ENCODE data around the gene ANO9.
A peak's percentile ranks its signal among the peaks of the same experiment; 100 is the strongest.

Gene ANO9

GRCh38 chr11:452916-453527, 11.2 kb upstream of the ANO9 start:
- H3K4me1 ChIP-seq (ENCODE audit: control insufficient read depth, insufficient read depth, low read length, poor library complexity, severe bottlenecking), result peaks cover 47% of the 10 kb centered on the region

DNA sequence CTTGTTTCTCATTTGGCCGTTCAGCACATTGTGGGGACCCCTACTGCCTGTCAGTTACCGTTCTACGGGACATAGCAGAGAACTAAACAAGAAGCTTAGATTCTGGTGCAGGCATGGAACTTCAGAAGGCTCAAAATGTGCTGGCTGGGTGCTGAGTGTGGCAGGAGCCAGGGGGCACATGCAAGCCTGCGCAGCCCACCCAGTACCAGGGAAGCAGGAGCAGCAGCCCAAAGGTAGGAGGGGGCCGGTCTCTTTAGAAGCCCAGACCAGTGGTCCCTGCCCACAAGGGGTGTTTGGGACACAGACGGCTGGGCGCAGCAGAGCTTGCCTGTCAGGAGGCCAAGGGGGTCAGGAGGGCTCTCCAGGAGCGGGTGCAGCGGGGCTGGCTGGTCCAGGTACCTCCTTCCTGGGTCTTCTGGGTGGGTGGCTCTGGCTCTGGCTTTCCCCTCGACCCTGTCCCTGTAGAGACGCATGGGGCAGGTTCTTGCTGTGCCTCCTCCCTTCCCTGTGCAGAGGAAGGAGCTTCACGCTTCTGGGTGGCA, 10.5 kb upstream of the ANO9 start:
- Histone ChIP-seq H3K27me3 (replicated peaks; ENCODE audit: control insufficient read depth, insufficient read depth, low read length, poor library complexity, severe bottlenecking) (no peaks in the 10 kb centered on the region), H3K9me3 (ENCODE audit: control insufficient read depth, low read length) (no peaks in the 10 kb centered on the region), H3K4me1 (ENCODE audit: control insufficient read depth, insufficient read depth, low read length, poor library complexity, severe bottlenecking) (peaks cover 41% of the 10 kb centered on the region), H3K4me3 (ENCODE audit: insufficient read depth, low read depth, low read length, poor library complexity, severe bottlenecking) (no peak overlapping the region), H3K36me3 (ENCODE audit: control insufficient read depth, insufficient read depth, low read length) (peaks cover 11% of the 10 kb centered on the region), H3K27ac (ENCODE audit: insufficient read depth, low read length, poor library complexity, severe bottlenecking) (no peak overlapping the region)
- DNase-seq, result no peak

More at GRCh38 chr11:452916-453527, 11.2 kb upstream of the ANO9 start:
- DNase-seq, result no peak
- H3K36me3 ChIP-seq (ENCODE audit: control insufficient read depth, insufficient read depth, low read length), result peaks cover 11% of the 10 kb centered on the region
- H3K4me3 ChIP-seq (ENCODE audit: insufficient read depth, low read depth, low read length, poor library complexity, severe bottlenecking), result no peak overlapping the region
- H3K27ac ChIP-seq (ENCODE audit: insufficient read depth, low read length, poor library complexity, severe bottlenecking), result no peak overlapping the region
- no peaks in the 10 kb centered on the region for H3K27me3 ChIP-seq (replicated peaks; ENCODE audit: control insufficient read depth, insufficient read depth, low read length, poor library complexity, severe bottlenecking)
- H3K9me3 ChIP-seq (ENCODE audit: control insufficient read depth, low read length), result no peaks in the 10 kb centered on the region

GRCh38 chr11:451738-452137, 9.9 kb upstream of the ANO9 start:
- no peaks in the 10 kb centered on the region for H3K9me3 ChIP-seq (ENCODE audit: control insufficient read depth, low read length)
- peak overlapping the region; percentile 87 for H3K27ac ChIP-seq (ENCODE audit: insufficient read depth, low read length, poor library complexity, severe bottlenecking)
- H3K4me3 ChIP-seq (ENCODE audit: insufficient read depth, low read depth, low read length, poor library complexity, severe bottlenecking), result no peak overlapping the region

GRCh38 chr11:450809-451451, 9.1 kb upstream of the ANO9 start:
- peak; percentile 68 to 73 (median 70) for DNase-seq
- Histone ChIP-seq H3K4me1 (ENCODE audit: control insufficient read depth, insufficient read depth, low read length, poor library complexity, severe bottlenecking) (peaks cover 29% of the 10 kb centered on the region), H3K4me3 (ENCODE audit: insufficient read depth, low read depth, low read length, poor library complexity, severe bottlenecking) (peak overlapping the region; percentile 91), H3K9me3 (ENCODE audit: control insufficient read depth, low read length) (no peaks in the 10 kb centered on the region), H3K27ac (ENCODE audit: insufficient read depth, low read length, poor library complexity, severe bottlenecking) (peak overlapping the region; percentile 87), H3K36me3 (ENCODE audit: control insufficient read depth, insufficient read depth, low read length) (peaks cover 11% of the 10 kb centered on the region), H3K27me3 (replicated peaks; ENCODE audit: control insufficient read depth, insufficient read depth, low read length, poor library complexity, severe bottlenecking) (no peaks in the 10 kb centered on the region)

More at GRCh38 chr11:451738-452137, 9.9 kb upstream of the ANO9 start:
- DNase-seq, result no peak
- H3K36me3 ChIP-seq (ENCODE audit: control insufficient read depth, insufficient read depth, low read length), result peaks cover 11% of the 10 kb centered on the region
- no peaks in the 10 kb centered on the region for H3K27me3 ChIP-seq (replicated peaks; ENCODE audit: control insufficient read depth, insufficient read depth, low read length, poor library complexity, severe bottlenecking)
- H3K4me1 ChIP-seq (ENCODE audit: control insufficient read depth, insufficient read depth, low read length, poor library complexity, severe bottlenecking), result peaks cover 37% of the 10 kb centered on the region

- no peaks in the 10 kb centered on the region for H3K27me3 ChIP-seq (replicated peaks; ENCODE audit: control insufficient read depth, insufficient read depth, low read length, poor library complexity, severe bottlenecking)
- H3K4me1 ChIP-seq (ENCODE audit: control insufficient read depth, insufficient read depth, low read length, poor library complexity, severe bottlenecking), result peaks cover 24% of the 10 kb centered on the region
- no peaks in the 10 kb centered on the region for H3K9me3 ChIP-seq (ENCODE audit: control insufficient read depth, low read length)
- H3K36me3 ChIP-seq (ENCODE audit: control insufficient read depth, insufficient read depth, low read length), result peaks cover 11% of the 10 kb centered on the region
- peak within 1 kb of the TSS; percentile 87 for H3K27ac ChIP-seq (ENCODE audit: insufficient read depth, low read length, poor library complexity, severe bottlenecking)
- H3K4me3 ChIP-seq (ENCODE audit: insufficient read depth, low read depth, low read length, poor library complexity, severe bottlenecking), result peak within 1 kb of the TSS; percentile 91
- DNase-seq, result peak; percentile 87 to 92 (median 89)
Measured at GRCh38 chr11:449889-450808, 8.3 kb upstream of the ANO9 start, which contains the start of gene PTDSS2. Gene PTDSS2, plus strand, starts transcription at chr11:450279. Its CDS starts 177 bp downstream, at chr11:450456.

GRCh38 chr11:447923-448731, 6.3 kb upstream of the ANO9 start:
- Histone ChIP-seq H3K27ac (ENCODE audit: insufficient read depth, low read length, poor library complexity, severe bottlenecking) (peak overlapping the region; percentile 86), H3K9me3 (ENCODE audit: control insufficient read depth, low read length) (no peaks in the 10 kb centered on the region), H3K4me1 (ENCODE audit: control insufficient read depth, insufficient read depth, low read length, poor library complexity, severe bottlenecking) (peaks cover 24% of the 10 kb centered on the region), H3K4me3 (ENCODE audit: insufficient read depth, low read depth, low read length, poor library complexity, severe bottlenecking) (peak overlapping the region; percentile 53), H3K36me3 (ENCODE audit: control insufficient read depth, insufficient read depth, low read length) (peaks cover 3% of the 10 kb centered on the region), H3K27me3 (replicated peaks; ENCODE audit: control insufficient read depth, insufficient read depth, low read length, poor library complexity, severe bottlenecking) (no peaks in the 10 kb centered on the region)
- peak; percentile 88 to 91 (median 91) for DNase-seq

DNA sequence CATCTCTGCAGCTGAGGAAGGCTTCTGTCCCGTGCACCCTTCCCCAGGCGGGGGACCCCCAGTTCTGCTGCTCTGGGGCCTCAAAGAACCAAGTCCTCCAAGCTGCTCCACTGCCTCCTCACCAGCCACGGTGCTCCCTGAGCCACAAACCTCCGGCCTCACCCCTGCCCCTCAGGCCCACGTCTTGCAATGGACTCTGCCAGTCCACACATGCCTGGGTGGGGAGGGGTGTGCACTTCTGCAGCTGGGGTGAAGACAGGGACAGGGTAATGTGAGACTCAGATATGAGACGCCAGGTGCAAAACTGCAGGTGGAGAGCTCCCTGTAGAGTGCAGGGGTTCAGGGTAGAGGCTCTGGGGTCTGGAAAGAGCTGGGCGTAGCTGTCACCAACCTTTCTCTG, 5.1 kb upstream of the ANO9 start:
- no peaks in the 10 kb centered on the region for H3K27me3 ChIP-seq (replicated peaks; ENCODE audit: control insufficient read depth, insufficient read depth, low read length, poor library complexity, severe bottlenecking)
- H3K4me1 ChIP-seq (ENCODE audit: control insufficient read depth, insufficient read depth, low read length, poor library complexity, severe bottlenecking), result peaks cover 26% of the 10 kb centered on the region
- H3K4me3 ChIP-seq (ENCODE audit: insufficient read depth, low read depth, low read length, poor library complexity, severe bottlenecking), result no peak overlapping the region
- H3K9me3 ChIP-seq (ENCODE audit: control insufficient read depth, low read length), result no peaks in the 10 kb centered on the region
- H3K36me3 ChIP-seq (ENCODE audit: control insufficient read depth, insufficient read depth, low read length), result no peaks in the 10 kb centered on the region
- DNase-seq, result no peak
- H3K27ac ChIP-seq (ENCODE audit: insufficient read depth, low read length, poor library complexity, severe bottlenecking), result no peak overlapping the region

DNA sequence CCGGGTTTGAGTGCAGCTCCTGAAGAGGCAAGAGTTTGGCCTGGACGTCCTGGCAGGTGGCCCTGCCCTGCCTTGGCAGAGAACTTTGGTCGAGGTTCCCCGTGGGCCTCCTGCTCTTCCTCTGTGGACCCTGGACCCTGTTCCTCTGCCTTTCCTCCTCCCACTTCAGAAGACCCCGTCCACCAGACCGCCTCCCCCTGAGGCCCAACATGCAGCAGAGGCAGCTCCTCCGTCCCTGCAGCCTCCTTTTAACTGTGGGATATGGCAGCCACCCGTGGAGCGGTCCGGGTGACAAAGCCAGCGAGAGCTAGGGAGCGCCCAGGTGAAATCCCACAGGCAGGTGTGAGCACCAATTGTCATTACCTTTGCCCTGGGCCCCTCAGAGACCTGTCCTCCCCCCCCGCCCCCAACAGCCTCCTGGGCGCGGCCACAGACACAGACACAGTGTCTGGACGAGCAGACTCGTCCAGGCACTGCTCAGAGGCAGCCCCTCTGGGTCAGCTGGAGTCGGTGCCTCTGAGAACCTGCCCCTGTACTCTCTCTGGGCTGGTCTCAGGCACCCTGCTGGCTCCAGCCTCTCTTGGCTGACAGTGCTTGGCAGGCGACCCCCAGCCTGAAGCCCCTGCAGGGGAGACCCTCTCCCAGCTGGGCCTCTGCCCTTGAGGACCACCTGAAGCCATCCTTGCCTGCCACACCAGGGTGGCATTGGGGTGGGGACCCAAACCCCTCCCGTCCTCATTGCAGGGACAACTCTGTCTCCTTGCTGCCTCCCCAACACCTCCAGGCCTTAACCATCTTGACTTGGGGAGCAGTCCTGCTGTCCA, 4.2 kb upstream of the ANO9 start:
- Histone ChIP-seq H3K9me3 (ENCODE audit: control insufficient read depth, low read length) (no peaks in the 10 kb centered on the region), H3K27ac (ENCODE audit: insufficient read depth, low read length, poor library complexity, severe bottlenecking) (no peak overlapping the region), H3K4me1 (ENCODE audit: control insufficient read depth, insufficient read depth, low read length, poor library complexity, severe bottlenecking) (peaks cover 30% of the 10 kb centered on the region), H3K36me3 (ENCODE audit: control insufficient read depth, insufficient read depth, low read length) (no peaks in the 10 kb centered on the region), H3K4me3 (ENCODE audit: insufficient read depth, low read depth, low read length, poor library complexity, severe bottlenecking) (no peak overlapping the region), H3K27me3 (replicated peaks; ENCODE audit: control insufficient read depth, insufficient read depth, low read length, poor library complexity, severe bottlenecking) (no peaks in the 10 kb centered on the region)
- DNase-seq, result no peak

Measured in effector memory CD4-positive, alpha-beta T cell (primary cell).